Measurements from ENCODE around the gene RASSF5.

DNA sequence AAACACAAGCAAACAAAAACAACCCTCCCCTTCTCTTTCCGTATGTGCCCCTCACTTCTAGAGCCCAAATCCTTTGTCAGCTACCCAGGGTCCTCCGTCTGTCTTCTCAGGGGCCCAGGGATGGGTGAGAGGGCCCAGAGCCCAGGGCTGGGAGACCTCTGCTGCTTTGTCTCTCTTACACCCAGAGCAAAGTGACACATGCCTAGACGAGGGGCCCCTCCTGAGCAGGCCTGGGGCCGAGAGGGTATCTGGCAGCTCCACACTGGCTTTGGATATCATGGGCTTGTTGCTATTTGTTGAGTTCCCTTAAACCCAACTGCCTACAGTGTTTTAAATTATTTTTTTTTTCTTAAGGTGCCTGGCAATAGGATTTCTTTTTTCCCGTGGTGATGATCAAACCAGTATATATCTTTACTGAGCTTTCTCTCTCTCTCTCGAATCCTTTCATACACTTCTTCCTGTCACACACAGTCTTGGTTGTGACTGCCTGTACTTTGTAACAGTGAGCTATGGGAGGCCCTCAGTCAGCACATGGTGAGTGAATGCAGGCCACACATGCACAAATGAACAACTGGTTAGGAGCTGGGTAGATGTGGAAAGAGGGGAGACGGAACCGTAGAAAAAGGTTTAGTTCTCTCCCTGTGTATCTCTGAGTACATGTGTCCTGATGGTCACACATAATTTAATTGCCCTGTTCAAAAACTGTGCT is 14.5 kb downstream of the RASSF5 start:
- TF ChIP-seq POLR2A (IDR thresholded peaks at IDR 0.05) (no peak), POLR2AphosphoS5 (IDR thresholded peaks at IDR 0.05) (no peak)
- TF ChIP-seq, protein P1, sequence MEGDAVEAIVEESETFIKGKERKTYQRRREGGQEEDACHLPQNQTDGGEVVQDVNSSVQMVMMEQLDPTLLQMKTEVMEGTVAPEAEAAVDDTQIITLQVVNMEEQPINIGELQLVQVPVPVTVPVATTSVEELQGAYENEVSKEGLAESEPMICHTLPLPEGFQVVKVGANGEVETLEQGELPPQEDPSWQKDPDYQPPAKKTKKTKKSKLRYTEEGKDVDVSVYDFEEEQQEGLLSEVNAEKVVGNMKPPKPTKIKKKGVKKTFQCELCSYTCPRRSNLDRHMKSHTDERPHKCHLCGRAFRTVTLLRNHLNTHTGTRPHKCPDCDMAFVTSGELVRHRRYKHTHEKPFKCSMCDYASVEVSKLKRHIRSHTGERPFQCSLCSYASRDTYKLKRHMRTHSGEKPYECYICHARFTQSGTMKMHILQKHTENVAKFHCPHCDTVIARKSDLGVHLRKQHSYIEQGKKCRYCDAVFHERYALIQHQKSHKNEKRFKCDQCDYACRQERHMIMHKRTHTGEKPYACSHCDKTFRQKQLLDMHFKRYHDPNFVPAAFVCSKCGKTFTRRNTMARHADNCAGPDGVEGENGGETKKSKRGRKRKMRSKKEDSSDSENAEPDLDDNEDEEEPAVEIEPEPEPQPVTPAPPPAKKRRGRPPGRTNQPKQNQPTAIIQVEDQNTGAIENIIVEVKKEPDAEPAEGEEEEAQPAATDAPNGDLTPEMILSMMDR (IDR thresholded peaks at IDR 0.05), result no peak
